ENCODE results near the gene SCTR.

Gene SCTR

DNA sequence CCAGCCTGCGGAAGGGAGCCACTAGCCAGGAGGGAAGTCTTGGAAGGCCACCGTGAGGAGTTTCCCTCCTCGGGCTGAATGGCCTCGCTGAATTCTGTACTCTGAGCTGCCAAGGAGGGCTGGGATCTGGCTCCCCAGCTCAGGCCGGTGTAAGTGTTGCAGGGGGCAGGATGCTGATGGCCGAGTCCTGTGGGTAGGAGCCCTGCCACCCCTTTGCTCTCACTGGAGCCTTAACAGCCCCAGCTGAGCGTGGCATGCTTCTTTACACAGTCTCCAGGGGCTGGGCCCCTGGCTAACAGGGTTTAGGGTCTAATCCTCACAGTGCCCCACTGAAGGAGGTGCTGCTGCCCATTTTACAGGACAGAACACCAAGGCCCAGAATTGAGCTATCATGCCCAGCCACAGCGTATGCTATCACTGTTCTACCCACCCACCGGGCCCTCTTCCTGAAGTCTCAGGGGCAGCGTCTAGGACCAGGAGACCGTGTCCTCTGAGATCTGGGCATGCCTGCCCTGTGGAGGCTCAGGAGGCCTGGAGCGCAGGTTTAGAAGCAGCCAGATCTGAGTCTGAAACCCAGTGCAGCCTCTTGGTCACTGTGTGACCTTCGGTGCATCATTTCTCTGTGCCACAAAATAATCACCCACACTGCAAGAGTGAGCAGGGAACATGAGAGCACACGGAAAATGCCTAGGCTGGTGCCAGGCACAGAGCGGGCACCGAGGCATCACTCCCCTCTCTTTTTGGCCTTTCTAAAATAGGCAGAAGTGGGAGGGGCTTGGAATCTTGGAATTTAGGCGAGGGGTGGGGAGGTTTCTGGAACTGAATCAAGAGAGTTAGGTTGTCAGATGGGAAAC is 49.7 kb downstream of the SCTR start:
- no peak for DNase-seq (ENCODE audit: low spot score)

DNA sequence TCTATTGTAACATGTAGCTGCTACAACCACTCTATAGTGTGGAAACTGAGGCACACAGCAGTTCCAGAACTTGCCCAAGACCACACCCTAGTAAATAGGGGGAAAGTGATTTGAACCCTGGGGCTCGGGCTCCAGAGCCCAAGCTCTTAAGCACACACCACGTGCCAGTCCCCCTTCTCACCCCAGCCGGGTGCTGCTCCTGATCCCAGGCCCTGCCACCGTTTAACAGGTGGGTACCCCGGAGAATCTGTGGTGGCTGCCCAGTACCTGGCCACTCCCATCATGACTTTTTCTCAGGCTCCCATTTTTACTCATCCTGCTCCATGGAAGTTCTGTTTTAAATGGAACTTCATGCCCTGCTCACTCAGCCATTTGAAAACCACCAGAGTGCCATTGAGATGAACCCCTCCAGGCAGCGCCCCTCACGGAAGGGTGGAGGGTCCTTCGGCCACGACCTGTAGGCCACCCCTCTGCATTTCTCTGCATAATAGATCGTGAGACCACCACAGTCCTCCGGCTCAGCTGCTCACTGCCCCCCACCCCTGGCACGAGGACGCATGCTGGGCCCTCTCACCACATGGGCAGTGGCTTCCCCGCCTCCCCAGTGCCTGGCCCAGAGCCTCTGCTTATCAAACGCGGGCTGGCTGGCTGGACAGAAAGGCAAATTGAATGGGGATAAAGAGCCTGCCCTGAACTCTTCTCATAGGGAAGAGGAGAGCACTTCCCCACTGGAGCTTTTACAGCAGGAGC is 50.5 kb downstream of the SCTR start:
- no peak for DNase-seq (ENCODE audit: low spot score)

DNA sequence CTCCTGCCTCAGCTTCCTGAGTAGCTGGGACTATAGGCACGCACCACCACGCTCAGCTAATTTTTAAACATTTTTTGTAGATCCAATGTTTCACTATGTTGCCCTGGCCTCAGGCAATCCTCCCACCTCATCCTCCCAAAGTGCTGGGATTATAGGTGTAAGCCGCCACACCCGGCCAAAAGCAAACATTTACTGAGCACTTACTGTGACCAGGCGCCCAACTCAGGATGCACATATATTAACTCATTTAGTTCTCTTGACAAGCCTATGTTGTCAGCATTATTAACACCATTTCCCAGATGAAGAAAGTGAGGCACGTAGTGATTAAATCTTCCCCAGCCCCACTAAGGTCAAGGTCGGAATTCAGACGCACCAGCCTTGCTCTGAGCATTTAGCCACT is 51.5 kb downstream of the SCTR start:
- DNase-seq (ENCODE audit: low spot score): no peak

DNA sequence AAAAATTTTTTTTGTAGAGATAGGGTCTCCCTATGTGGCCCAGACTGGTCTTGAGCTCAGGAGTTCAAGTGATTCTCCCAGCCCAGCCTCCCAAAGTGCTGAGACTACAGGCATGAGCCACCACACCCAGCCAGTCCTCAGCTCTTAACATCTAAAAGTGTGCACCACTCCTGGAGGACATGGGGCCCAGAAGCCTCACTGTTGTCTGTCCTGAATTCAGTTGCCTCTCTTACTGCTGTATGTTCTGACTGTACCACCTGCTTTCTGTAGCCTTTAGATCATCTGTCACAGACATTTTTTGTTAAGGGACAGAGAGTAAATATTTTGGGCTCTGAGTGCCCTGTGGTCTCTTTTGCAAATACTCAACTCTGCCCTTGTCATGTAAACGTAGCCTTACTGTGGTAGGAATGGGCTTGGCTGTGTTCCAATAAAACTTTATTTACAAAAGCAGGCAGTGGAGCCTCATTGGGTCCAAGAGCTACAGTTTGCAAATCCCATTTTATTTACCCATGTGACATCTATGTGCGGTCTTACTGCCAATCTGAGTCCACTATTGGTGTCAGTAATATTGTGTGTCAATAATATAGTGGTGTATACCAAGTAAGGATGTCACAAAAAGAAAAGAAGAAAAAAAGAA is 54.5 kb downstream of the SCTR start:
- DNase-seq (ENCODE audit: low spot score): no peak

DNA sequence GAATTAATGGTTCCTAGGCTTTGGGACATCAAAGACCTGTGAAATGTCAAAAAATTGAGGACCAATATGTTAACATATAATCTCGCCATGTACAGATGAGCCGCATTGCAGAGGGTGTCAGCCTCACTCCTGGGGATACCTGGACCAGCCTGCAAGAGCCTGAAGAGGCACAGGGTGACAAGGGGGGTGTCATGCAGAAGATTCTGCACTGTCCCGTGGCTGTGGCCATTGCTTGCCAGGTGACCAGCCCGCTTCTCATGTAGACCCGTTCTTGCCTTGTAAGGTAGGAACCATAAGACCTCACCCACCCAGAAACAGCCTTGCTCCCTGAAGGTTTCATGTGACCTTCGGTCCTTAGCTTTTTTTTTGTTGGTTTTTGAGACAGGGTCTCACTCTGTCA is 55.2 kb downstream of the SCTR start:
- DNase-seq (ENCODE audit: low spot score): no peak

DNA sequence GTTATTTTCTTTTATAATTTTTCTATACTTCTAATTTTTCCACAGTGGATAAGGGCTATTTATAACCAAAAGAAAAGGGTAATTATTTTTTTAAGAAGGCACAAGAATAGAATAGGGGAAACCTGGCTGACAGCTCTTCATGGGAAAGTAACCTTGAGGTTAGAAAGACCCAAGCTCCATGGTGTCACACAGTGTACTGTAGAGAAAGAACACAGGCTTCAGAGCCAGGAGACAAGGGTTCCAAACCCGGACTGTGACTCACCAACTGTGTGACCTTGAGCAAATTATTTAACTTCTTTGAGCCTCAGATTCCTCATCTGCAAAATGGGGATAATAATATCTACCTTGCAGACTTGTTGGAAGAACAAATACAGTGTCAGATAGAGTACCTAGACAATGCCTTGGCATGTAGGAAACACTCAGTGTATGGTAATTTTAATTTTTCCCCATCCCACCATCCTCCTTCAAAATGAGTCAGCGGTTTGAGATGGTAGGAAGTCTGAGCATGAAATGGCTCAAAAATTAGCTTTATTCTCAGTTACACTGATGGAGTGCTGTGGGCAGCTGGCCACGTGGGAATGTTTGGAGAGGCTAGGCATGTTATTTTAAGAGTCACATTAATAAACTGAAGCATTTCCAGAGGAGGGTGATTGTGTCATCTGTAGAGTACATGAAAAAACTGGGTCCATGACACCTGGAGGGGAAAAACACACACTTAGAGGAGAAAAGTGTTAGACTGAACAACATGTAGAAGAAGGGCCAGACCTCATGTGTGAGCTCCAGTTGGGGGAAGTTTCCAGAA is 55.9 kb downstream of the SCTR start:
- DNase-seq (ENCODE audit: low spot score): no peak

DNA sequence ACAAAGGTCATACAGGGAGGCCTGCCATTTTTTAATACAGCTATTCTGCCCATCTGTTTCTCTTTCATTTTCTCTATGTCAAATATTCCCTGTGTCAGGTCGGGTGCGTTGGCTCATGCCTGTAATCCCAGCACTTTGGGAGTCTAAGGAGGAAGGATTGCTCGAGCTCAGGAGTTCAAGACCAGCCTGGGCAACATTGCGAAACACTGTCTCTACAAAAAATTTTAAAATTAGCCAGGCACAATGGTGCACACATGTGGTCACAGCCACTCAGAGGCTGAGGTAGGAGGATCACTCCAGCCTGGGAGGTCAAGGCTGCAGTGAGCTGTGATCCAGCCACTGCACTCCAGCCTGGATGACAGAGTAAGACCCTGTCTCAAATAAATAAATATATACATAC is 57.9 kb downstream of the SCTR start:
- no peak for DNase-seq (ENCODE audit: low spot score)

DNA sequence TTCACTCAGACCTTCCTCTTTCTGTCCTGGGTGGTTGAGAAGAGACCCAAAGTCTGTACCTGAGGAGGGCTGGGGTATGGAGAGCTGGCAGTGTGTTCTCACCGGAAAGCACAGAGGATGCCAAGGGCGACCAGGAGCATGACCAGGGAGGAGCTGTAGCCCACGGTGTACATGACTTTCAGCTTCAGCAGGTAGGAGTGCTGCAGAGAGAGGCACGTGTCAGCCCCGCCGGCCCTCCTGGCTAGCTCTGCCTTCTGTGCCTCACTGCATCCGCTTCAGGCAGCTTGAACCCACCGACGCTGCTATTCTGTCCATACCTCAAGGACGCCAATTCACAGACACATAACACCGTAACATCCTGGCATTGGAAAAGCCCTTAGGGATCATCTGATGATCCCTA is 58.6 kb downstream of the SCTR start:
- no peak for DNase-seq (ENCODE audit: low spot score)

DNA sequence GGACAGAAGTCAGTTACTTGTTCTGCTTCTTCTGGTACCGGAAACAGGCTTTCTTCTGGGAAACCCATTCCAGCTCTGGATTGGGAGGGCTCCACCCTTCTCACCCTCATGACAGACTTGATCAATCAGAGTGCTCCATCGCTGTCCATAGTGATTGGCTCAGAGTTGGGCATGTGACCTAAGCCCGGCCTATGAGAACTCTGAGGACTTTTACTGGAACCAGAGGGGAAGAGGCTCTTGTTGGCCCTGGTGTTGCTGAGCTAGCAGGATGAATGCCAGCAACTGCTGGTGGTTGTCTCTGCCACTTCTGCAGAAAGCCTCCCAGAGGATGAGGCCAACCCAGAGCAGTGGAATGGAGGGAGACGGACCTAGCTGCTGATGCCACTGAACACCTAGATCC is 59.3 kb downstream of the SCTR start:
- DNase-seq (ENCODE audit: low spot score): no peak

DNA sequence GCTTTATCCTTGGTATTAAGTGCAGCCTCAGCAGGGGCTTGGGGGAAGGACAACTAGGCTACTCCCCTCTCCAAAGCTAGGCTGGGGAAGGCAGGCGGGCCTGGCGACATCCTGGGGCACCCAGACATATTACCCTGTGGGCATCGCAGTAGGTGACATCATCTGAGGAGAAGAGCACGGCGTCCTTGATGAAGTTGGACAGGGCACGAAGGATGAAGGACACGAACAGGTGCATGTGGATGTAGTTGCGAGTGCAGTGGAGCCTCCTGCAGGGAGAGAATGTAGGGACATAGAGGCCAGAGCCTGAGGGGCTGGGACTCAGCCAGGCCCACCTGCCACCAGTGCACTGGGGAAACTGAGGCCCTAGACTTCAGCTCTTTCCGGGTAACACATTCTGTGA is 60.3 kb downstream of the SCTR start:
- no peak for DNase-seq (ENCODE audit: low spot score)

DNA sequence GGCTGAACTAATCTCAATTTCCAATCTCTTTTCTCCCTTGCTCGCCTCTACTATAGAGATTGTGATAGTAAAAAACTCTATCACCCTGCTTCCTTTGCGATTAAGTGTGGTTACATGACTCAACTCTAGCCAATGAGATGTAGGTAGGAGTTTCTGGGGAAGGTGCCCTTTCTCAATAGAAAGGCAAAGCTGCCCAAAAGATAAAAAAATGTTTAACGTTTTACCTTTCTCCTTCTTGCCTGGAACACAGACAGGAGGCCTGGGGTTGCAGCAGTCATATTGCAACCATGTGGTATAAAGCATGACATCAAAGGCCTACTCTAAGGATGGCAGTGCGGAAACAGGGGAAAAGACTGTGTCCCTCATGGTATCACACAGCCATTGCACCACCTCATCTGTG is 61.1 kb downstream of the SCTR start:
- no peak for DNase-seq (ENCODE audit: low spot score)

DNA sequence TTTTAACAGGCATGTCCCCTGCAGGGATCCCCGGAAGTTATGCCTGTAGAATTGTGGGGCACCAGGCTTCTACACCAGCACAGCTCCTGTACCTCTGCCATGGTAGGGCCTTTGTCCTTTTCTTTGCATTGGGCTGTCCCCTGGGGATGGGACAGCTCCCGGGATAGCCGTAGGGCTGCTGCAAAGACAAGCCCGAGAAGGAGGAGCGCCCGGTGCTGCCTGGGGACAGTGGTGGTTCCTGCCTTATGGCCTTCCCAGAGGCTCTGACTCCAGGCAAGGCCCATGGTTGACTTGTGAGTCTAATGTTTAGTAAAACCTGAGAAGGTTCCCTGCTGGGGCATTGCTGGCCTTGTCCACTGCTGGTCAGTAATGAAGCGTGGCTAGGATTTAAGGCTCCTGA is 61.7 kb downstream of the SCTR start:
- DNase-seq (ENCODE audit: low spot score): no peak

DNA sequence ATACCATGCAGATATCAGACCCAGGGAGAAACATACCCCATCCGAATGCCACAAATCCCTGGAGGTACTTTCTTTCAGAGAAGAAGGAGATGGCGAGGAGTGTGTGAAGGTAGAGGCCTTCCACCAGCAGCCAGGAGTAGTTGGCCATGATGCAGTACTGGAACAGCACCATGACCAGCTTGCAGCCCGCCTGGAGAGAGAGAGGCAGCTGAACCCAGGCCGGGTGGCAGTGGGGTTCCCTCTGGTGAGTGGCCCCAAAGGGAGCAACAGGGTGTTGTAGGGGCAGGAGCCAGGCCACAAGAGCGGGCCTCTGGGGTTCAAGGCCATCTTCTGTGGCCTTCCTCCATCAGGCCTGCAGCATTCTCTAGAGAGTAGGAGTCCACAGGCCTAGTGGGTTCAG is 62.5 kb downstream of the SCTR start:
- no peak for DNase-seq (ENCODE audit: low spot score)

DNA sequence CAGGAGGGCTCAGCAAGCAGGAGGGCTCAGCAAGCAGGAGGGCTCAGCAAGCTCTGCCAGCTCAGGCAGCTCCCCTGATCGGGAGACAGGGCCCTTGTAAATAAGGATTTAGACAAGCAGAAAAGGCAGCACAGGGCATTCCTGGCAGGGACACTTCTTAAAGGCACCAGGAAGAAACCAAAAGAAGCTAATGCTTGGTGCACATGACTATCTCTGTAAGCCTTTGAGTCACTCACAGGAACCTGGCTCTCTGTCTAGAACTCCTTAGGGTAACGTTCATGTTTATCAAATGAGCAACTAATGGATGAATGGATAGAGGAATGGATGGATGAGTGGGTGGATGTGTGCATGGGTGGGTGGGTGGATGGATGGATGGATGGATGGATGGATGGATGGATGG is 64.2 kb downstream of the SCTR start:
- no peak for DNase-seq (ENCODE audit: low spot score)

DNA sequence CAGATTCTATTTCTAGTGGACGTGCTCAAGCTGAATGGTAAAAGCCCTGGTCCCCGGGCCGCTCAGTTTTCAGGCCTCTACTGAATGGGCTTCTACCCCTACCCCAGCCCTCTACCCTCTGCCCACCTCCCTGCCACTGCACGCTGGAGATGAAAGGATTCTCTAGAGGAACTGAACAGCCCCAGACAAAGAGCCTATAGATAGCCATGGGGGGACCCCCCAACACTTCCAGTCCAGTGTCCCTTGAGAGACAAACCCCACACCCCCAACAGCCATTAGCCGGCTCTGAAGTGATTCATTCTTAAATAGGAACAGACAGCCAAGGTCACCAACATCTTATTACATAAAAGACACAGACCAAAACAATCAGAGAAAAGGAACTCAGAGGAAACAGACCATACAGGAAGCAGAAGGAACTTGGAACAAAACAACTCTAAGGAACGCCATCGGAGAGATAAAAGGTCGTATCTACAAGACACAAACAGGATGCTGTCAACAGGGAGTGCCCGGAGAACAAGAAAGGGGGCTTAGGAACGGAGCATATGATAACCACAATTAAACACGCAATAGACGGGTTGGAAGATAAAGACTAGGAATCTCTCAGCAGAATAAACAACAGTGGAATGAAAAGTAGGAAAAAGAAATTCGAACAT is 69.1 kb downstream of the SCTR start:
- no peak for DNase-seq (ENCODE audit: low spot score)

DNA sequence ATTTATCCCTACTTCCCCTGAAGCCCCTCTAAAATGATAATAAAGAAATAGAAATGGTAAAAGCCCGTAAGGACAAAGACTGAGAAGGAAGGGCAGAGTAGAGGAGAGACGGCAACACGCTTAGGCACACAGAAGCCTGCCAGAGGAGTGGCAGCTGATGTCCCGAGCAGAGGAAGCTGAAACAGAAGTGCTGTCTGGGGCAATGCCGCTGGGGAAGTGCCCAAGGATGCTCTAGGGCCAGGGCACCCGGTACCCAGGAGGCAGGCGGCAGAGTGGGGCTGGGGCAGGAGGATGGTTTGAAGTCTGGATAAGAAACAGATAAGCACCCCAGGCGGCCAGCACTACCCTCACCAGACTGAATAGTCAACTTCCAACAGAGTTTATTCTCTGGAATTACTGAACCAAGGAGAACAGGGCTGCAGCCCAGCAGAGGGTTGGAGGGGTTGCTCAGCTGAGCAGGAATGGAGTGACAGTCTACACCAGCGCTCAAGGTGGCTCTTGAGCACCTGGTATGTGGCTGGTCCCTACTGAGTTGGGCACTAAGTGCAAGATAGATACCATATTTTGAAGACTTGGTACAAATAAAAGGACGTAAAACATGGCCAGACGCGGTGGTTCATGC is 70.2 kb downstream of the SCTR start:
- DNase-seq (ENCODE audit: low spot score): no peak

DNA sequence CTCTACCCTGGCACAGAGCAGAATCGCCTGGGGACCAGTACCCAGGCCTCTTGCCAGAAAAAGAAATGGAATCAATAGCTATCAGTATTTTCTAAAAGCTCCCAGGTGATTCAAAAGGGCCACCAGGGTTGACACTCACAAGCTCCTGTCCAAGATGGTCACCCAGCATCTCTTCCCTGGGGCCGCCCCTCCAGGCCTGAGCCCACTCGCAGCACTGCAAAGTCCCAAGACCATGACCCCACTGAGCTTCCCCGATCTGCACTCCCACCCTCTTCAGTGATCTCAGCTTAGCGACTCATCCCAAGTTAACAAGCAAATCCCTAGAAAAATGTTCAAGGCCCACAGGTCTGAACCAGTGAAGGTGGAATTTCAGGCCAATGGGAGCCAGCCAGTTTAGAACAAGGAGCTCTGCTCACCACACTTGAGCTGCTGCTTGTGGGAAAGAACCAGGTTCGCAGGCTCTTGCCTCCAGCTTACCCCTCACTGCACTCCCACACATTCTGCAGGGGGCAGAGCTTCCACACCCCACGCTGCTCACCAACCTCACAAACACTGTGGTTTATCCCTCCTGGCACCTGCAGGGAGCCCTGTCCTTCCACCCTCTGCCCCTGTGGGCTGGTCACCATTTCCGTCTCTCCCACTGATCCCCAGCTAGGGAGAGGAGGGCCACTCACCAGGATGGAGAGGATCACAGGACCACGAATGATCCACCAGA is 72.8 kb downstream of the SCTR start:
- DNase-seq (ENCODE audit: low spot score): no peak

DNA sequence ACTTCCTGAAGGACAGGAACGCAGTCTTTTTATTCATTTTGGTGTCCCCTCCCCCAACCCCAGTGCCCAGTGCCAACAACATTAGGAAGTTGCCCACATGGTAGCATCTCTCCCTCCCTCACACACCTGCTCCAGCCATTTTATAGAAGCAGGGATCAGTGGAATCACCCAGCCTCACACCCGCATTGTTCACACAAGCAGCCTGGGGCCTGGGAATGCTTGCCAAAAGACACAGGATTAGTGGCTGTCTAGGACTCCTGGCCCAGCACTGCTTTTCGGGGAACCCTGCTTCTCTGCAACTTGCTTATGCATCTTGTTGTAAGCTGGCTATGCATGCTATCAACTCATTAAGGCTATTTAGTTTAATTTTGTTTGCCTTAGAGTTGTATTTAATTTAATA is 74.8 kb downstream of the SCTR start:
- no peak for DNase-seq (ENCODE audit: low spot score)

DNA sequence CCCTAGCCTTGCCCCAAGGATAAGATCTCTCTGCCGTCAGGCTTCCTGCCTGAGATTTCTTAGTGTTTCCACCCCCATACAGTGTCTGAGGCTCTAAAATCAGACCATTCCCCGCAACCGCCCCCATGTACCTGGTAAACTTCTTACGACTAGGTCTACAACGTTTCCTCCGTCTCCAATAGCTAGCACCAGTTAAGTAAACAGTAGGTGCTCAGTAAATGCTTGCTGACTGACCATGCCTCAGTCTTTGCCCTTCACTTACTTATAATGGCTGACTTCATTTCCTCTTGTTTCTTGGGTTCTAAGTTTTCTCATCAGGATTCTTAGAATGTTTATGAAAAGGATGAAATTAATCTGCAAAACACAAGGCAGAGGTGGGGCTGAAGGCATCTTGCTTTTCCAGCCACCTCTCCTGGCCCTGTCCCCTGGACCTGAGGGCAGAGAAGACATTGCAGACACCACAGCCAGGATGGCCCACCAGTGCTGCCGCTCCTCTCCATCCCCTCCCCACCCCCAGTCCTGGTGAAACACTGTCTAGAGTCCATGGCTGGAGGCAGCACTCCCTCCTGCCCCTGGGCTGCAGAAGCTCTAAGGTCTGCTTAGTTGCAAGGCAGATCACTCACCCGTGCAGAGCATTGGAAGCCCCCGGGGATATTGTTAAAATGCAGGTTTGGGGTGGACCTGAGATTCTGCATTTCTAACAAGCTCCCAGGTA is 75.7 kb downstream of the SCTR start:
- no peak for DNase-seq (ENCODE audit: low spot score)

DNA sequence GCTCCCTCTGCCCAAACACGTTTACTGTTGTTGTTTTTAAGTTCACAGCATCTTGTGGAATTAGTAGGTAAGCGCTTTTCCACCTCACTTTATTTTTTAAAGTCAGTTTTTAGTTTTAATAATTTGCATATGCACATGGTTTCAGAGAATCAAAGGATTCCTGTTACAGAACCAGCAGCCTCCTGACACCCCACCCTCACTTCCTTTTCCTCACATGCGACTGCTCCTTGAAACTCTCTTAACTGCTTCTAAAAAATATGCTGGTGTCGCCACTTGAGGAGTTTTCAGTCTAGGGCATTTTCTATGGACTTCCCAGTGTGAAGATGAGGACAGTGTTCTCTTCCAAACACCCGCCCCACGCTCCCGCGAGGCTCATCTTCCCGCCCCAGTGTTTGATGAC is 78.2 kb downstream of the SCTR start:
- no peak for DNase-seq (ENCODE audit: low spot score)

All from hematopoietic multipotent progenitor cell treated with erythropoietin and hydrocortisone succinate and interleukin-3 and kit ligand, for 15 days (in vitro differentiated cells).